H9 (cell line): Measurements from ENCODE around the gene SAG. TPM values are rescaled to one million over a fixed set of nuclear protein-coding genes. Genes with fewer than 3 reads are reported as not detected.

ENCODE experiments used
- DNase-seq: peaks from one replicate; pipeline ENCODE4 v3.0.0-alpha.2; 2017
- H2AFZ ChIP-seq: one replicate; pipeline ENCODE4 v1.6.1; 2013; ENCODE audit warnings: mild to moderate bottlenecking, low read length, control low read depth, moderate library complexity
- H2AK5ac ChIP-seq: 2 replicates; pipeline ENCODE4 v1.6.1; 2013; ENCODE audit warnings: low read length, control low read depth, mixed read lengths; ENCODE audit not compliant: insufficient read length
- H2BK120ac ChIP-seq: one replicate; pipeline ENCODE4 v1.6.1; 2013; ENCODE audit warnings: low read depth, mild to moderate bottlenecking, low read length, control low read depth, inconsistent platforms; ENCODE audit not compliant: poor library complexity, severe bottlenecking
- H2BK12ac ChIP-seq: 2 replicates; pipeline ENCODE4 v1.6.1; 2013; ENCODE audit warnings: low read length, control low read depth, mixed read lengths, low read depth; ENCODE audit not compliant: insufficient read length
- H2BK15ac ChIP-seq: 2 replicates; pipeline ENCODE4 v1.6.1; 2013; ENCODE audit warnings: low read depth, low read length, control low read depth
- H2BK20ac ChIP-seq: one replicate; pipeline ENCODE4 v1.6.1; 2013; ENCODE audit warnings: low read depth, mild to moderate bottlenecking, low read length, control low read depth, inconsistent platforms; ENCODE audit not compliant: poor library complexity, severe bottlenecking
- H2BK5ac ChIP-seq: 2 replicates; pipeline ENCODE4 v1.6.1; 2013; ENCODE audit warnings: low read length, control low read depth, mixed read lengths; ENCODE audit not compliant: insufficient read length
- H3K14ac ChIP-seq: 2 replicates; pipeline ENCODE4 v1.6.1; 2013; ENCODE audit warnings: low read length, control low read depth; ENCODE audit not compliant: insufficient read depth
- H3K18ac ChIP-seq: 2 replicates; pipeline ENCODE4 v1.6.1; 2013; ENCODE audit warnings: low read depth, mild to moderate bottlenecking, mixed read lengths, low read length, control low read depth; ENCODE audit not compliant: insufficient read length
- H3K23ac ChIP-seq: 2 replicates; pipeline ENCODE4 v1.6.1; 2013; ENCODE audit warnings: low read length, control low read depth, mixed read lengths, low read depth; ENCODE audit not compliant: insufficient read length
- H3K23me2 ChIP-seq: 2 replicates; pipeline ENCODE4 v1.6.1; 2013; ENCODE audit warnings: low read depth, mild to moderate bottlenecking, mixed read lengths, low read length, control low read depth; ENCODE audit not compliant: insufficient read length, poor library complexity, severe bottlenecking
- H3K27ac ChIP-seq: 2 replicates; pipeline ENCODE4 v1.5.1; 2013; ENCODE audit warnings: low read length, control low read depth, mixed read lengths, low read depth; ENCODE audit not compliant: insufficient read length
- H3K27me3 ChIP-seq: 2 replicates; pipeline ENCODE4 v1.6.1; 2013; ENCODE audit warnings: low read length, control low read depth, inconsistent platforms; ENCODE audit not compliant: insufficient read depth
- H3K4ac ChIP-seq: 2 replicates; pipeline ENCODE4 v1.6.1; 2013; ENCODE audit warnings: low read depth, mild to moderate bottlenecking, control low read depth, inconsistent platforms, low read length, moderate library complexity
- H3K4me1 ChIP-seq: 2 replicates; pipeline ENCODE4 v1.6.1; 2013; ENCODE audit warnings: low read length, control low read depth, inconsistent platforms; ENCODE audit not compliant: insufficient read depth
- H3K4me2 ChIP-seq: 2 replicates; pipeline ENCODE4 v1.6.1; 2013; ENCODE audit warnings: low read length, control low read depth, mixed read lengths; ENCODE audit not compliant: insufficient read length, insufficient read depth
- H3K56ac ChIP-seq: 2 replicates; pipeline ENCODE4 v1.6.1; 2013; ENCODE audit warnings: low read depth, mild to moderate bottlenecking, mixed read lengths, low read length, control low read depth; ENCODE audit not compliant: insufficient read length
- H3K79me1 ChIP-seq: 2 replicates; pipeline ENCODE4 v1.6.1; 2013; ENCODE audit warnings: low read depth, mild to moderate bottlenecking, moderate library complexity, low read length, control low read depth, inconsistent platforms; ENCODE audit not compliant: insufficient read depth, poor library complexity, severe bottlenecking
- H3K79me2 ChIP-seq: 2 replicates; pipeline ENCODE4 v1.6.1; 2013; ENCODE audit warnings: low read length, control low read depth, inconsistent platforms; ENCODE audit not compliant: insufficient read depth
- H3K9ac ChIP-seq: 2 replicates; pipeline ENCODE4 v1.6.1; 2013; ENCODE audit warnings: low read length, control low read depth, mixed read lengths; ENCODE audit not compliant: insufficient read length; ENCODE audit errors: extremely low read depth
- H3K9me3 ChIP-seq: one replicate; pipeline ENCODE4 v1.6.1; 2013; ENCODE audit warnings: low read depth, low read length, inconsistent platforms; ENCODE audit not compliant: control insufficient read depth
- H3T11ph ChIP-seq: one replicate; pipeline ENCODE4 v1.6.1; 2013; ENCODE audit warnings: mild to moderate bottlenecking, low read length, control low read depth, inconsistent platforms
- H4K20me1 ChIP-seq: one replicate; pipeline ENCODE4 v1.6.1; 2013; ENCODE audit not compliant: control insufficient read depth, insufficient read length, insufficient read depth
- H4K5ac ChIP-seq: 2 replicates; pipeline ENCODE4 v1.6.1; 2013; ENCODE audit warnings: low read depth, mild to moderate bottlenecking, mixed read lengths, low read length, control low read depth; ENCODE audit not compliant: insufficient read length
- H4K8ac ChIP-seq: replicated peaks from 2 replicates; pipeline ENCODE4 v1.6.1; 2013; ENCODE audit warnings: low read length, control low read depth, mixed read lengths, low read depth; ENCODE audit not compliant: insufficient read length
- H4K91ac ChIP-seq: 2 replicates; pipeline ENCODE4 v1.6.1; 2013; ENCODE audit warnings: low read depth, mild to moderate bottlenecking, moderate library complexity, mixed read lengths, low read length, control low read depth; ENCODE audit not compliant: insufficient read length
- H3K27ac Mint-ChIP-seq, 3 experiments: 2 replicates in 2 of 3; 3 replicates in 1 of 3; pipeline ENCODE4 v1.8.0; 2020 to 2021; ENCODE audit warnings: mixed read lengths in 3 of 3, mild to moderate bottlenecking in 1 of 3, moderate library complexity in 1 of 3
- H3K27me3 Mint-ChIP-seq: 2 replicates; pipeline ENCODE4 v1.8.0; 2021; ENCODE audit warnings: low read depth, mild to moderate bottlenecking, moderate library complexity, mixed read lengths
- H3K36me3 Mint-ChIP-seq, 3 experiments: 2 replicates in 2 of 3; 3 replicates in 1 of 3; pipeline ENCODE4 v1.8.0; 2020 to 2021; ENCODE audit warnings: low read depth in 3 of 3, mixed read lengths in 3 of 3; ENCODE audit not compliant: insufficient read depth in 1 of 3
- H3K4me1 Mint-ChIP-seq, 2 experiments: 2 replicates each; pipeline ENCODE4 v1.8.0; 2020; ENCODE audit warnings: mixed read lengths in 2 of 2
- H3K4me3 Mint-ChIP-seq, 2 experiments: 2 replicates in 1 of 2; 3 replicates in 1 of 2; pipeline ENCODE4 v1.8.0; 2020 to 2021; ENCODE audit warnings: mild to moderate bottlenecking in 2 of 2, mixed read lengths in 2 of 2, moderate library complexity in 1 of 2
- H3K9me3 Mint-ChIP-seq, 2 experiments: 2 replicates in 1 of 2; 3 replicates in 1 of 2; pipeline ENCODE4 v1.8.0; 2020; ENCODE audit warnings: mild to moderate bottlenecking in 2 of 2, mixed read lengths in 2 of 2, moderate library complexity in 1 of 2
- CTCF ChIP-seq: fragments of 200-600 bp; sonication (generic); conservative IDR thresholded peaks from 3 replicates; pipeline ENCODE4 v1.8.0; 2021; ENCODE audit warnings: antibody characterized with exemption, mild to moderate bottlenecking
- WGBS: extraction: QIAGEN DNeasy Blood & Tissue Kit; methylation state at CpG from one replicate; pipeline ENCODE4 v1.1.7; 2013; ENCODE audit warnings: missing lambda C conversion rate, low lambda C conversion rate, mixed read lengths; ENCODE audit not compliant: insufficient read length; ENCODE audit errors: extremely low coverage; 5-methylcytosine and 5-hydroxymethylcytosine counted together
- total RNA-seq: library from RNA; stranded (reverse); gene quantifications from 2 replicates; pipeline ENCODE4 v1.2.1, GENCODE V29; 2021

Gene SAG
- total RNA-seq, 1 experiment from 2014 or later: not detected

GRCh38 chr2:233379441-233379840 is 71.8 kb downstream of the SAG start:
- H3K4ac ChIP-seq: no peak overlapping the region
- no CpG with 5 or more reads among the region's 1 CpG for WGBS
- H2AK5ac ChIP-seq: no peak overlapping the region
- DNase-seq: no peak
- H3K4me2 ChIP-seq: no peak overlapping the region
- H2BK20ac ChIP-seq: no peak overlapping the region
- Mint-ChIP-seq H3K27me3 (no peaks in the 10 kb centered on the region), H3K27ac (peak overlapping the region in 1 of 3 experiments; percentile 90; a peak in 1 of 7 replicates), H3K4me3 (no peak overlapping the region), H3K36me3 (peaks cover 5 to 6% (median 5%) of the 10 kb centered on the region in 3 experiments; a peak in 6 of 7 replicates), H3K9me3 (no peaks in the 10 kb centered on the region), H3K4me1 (peaks cover 9 to 21% of the 10 kb centered on the region in 2 experiments)
- no peaks in the 10 kb centered on the region for H4K20me1 ChIP-seq
- H3K14ac ChIP-seq: no peak overlapping the region
- H3K79me1 ChIP-seq: no peaks in the 10 kb centered on the region
- H2BK5ac ChIP-seq: no peak overlapping the region
- H3K9me3 ChIP-seq: no peaks in the 10 kb centered on the region
- no peaks in the 10 kb centered on the region for H3K23me2 ChIP-seq
- no peak overlapping the region for H2AFZ ChIP-seq
- no peak overlapping the region for H3K18ac ChIP-seq
- no peak overlapping the region for H4K8ac ChIP-seq
- no peak overlapping the region for H2BK120ac ChIP-seq
- no peaks in the 10 kb centered on the region for H3K79me2 ChIP-seq
- H4K91ac ChIP-seq: no peak overlapping the region
- no peak overlapping the region for H3K56ac ChIP-seq
- no peak overlapping the region for H3K27ac ChIP-seq
- no peaks in the 10 kb centered on the region for H3K27me3 ChIP-seq
- no peak overlapping the region for H3T11ph ChIP-seq
- H2BK12ac ChIP-seq: no peak overlapping the region
- no peak for TF ChIP-seq CTCF
- no peak overlapping the region for H4K5ac ChIP-seq
- no peak overlapping the region for H2BK15ac ChIP-seq
- no peaks in the 10 kb centered on the region; the same call in 1 of the 2 replicates for H3K4me1 ChIP-seq
- no peak overlapping the region for H3K23ac ChIP-seq
- no peak overlapping the region for H3K9ac ChIP-seq
